Esophagus squamous epithelium (tissue), 4 donors: ENCODE measurements around the gene DOK3.

Source experiments
- POLR2A ChIP-seq, 4 donors: fragments of 450-650 bp; IDR thresholded peaks; one replicate each; pipeline ENCODE4 v1.6.1; 2017; ENCODE audit warnings: antibody characterized with exemption in 4 of 4, mild to moderate bottlenecking in 4 of 4, moderate library complexity in 3 of 4
- TF ChIP-seq, protein P1 (sequence below), 6 experiments: fragments of 450-650 bp in 4 of 6; fragments of 200-600 bp in 2 of 6; sonication (generic) in 2 of 6; IDR thresholded peaks; one replicate each; pipeline ENCODE4 v1.5.1; 2016 to 2019; ENCODE audit warnings: antibody characterized with exemption in 6 of 6, mild to moderate bottlenecking in 4 of 6, moderate library complexity in 4 of 6

DNA sequence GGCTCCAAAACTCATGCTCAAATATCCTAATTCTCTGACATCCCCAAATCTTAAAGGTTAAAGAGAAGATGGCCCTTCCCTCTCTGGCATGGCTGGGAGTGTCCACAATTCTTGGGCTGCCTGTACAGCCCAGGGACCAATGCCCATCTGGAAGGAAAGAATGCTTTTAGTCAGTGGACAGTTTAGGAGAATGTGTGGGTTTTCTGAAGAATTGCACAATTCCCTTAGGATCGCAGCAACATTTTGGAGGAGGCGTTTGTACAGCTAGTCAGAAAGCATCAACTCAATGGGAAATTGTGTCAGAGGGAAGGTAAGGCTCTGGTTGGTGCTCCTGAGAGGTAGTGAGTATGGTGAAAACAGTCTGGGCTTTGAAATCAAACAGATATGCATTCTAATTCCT, 29.8 kb upstream of the DOK3 start:
- TF ChIP-seq, protein P1, sequence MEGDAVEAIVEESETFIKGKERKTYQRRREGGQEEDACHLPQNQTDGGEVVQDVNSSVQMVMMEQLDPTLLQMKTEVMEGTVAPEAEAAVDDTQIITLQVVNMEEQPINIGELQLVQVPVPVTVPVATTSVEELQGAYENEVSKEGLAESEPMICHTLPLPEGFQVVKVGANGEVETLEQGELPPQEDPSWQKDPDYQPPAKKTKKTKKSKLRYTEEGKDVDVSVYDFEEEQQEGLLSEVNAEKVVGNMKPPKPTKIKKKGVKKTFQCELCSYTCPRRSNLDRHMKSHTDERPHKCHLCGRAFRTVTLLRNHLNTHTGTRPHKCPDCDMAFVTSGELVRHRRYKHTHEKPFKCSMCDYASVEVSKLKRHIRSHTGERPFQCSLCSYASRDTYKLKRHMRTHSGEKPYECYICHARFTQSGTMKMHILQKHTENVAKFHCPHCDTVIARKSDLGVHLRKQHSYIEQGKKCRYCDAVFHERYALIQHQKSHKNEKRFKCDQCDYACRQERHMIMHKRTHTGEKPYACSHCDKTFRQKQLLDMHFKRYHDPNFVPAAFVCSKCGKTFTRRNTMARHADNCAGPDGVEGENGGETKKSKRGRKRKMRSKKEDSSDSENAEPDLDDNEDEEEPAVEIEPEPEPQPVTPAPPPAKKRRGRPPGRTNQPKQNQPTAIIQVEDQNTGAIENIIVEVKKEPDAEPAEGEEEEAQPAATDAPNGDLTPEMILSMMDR (IDR thresholded peaks at IDR 0.05): no peak
- no peak for TF ChIP-seq POLR2A (IDR thresholded peaks at IDR 0.05)
